ENCODE results near the gene CCDC187. TPM values are rescaled to one million over a fixed set of nuclear protein-coding genes. Genes with fewer than 3 reads are reported as not detected.

Gene CCDC187
- total and polyA plus RNA-seq, 2 of the 8 experiments (the other 6 are each of a cell fraction or from before 2014, with no cell fraction given): 0.02 TPM; not detected in 1

DNA sequence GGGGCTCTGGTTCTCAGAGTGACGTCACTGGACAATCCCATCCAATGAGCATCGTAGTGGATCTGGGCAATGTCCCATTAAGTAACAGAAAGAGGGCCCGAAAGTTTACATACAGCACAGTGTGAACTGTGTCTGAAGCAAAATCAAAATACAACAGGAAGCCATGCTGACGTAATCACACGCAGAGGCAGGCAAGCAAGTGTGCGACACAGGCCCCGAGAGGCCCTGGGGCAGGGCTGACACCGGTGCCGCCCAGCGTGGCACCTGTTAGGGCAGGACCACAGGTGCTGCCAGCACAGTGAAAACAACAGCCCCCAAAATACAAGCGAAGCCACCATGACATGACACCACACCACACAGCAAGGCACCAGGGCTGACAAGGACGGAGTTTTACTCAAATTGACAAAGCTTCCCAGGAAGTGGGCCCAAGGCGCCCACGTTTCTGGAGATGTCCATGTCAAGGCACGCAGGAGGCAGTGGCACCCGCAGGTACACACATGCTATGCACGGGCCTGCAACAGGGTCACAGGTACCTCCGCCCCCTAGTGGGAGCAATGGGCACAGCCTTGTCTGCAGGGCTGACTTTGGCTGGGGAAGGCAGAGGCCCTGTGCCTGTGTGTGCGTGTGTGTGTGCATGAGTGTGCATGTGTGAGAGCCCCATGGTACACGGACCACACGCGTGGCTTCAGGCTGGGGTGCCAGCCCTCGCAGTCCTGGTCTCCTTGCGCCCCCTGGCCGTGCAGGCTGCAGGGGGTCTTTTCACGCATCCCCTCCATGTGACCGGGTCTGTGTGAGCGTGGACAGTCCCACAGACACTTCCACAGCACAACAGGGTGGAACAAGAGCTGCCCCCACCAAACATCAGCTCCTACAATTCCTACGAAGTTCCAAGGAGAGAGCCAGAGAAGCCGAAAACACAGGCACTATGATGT is 77.9 kb downstream of the CCDC187 start (continued):
- no peak for TF ChIP-seq GTF2F1 (IDR thresholded peaks at IDR 0.05; ENCODE audit: borderline replicate concordance, low read depth, low read length)
- no peak for TF ChIP-seq RNF2 (IDR thresholded peaks at IDR 0.05; ENCODE audit: borderline replicate concordance, low read depth, low read length, missing control alignments, poor library complexity, severe bottlenecking)
- no peak for TF ChIP-seq ASH2L (IDR thresholded peaks at IDR 0.05; ENCODE audit: low read length)
